Adrenal gland (tissue), 12 donors: ENCODE measurements around the gene ANKIB1. TPM values are rescaled to one million over a fixed set of nuclear protein-coding genes. Genes with fewer than 3 reads are reported as not detected.

Experiments used
- DNase-seq, 7 donors: peaks; one replicate each; pipeline ENCODE4 v3.0.0-alpha.2; 2019 to 2020
- H3K27ac ChIP-seq, 5 donors: fragments of 200-600 bp; sonication (generic) in 4 of 5; 1 replicate in 3 of 5; 2 replicates in 2 of 5; pipeline versions ENCODE4 v1.5.1 to v1.8.0; 2016 to 2020; ENCODE audit warnings: mild to moderate bottlenecking in 1 of 5
- H3K27me3 ChIP-seq: fragments of 200-600 bp; 2 replicates; pipeline ENCODE4 v1.8.0; 2021
- H3K36me3 ChIP-seq, 2 donors: fragments of 200-600 bp; replicated peaks in 1 of 2; 1 replicate in 1 of 2; 2 replicates in 1 of 2; pipeline versions ENCODE4 v1.5.1 to v1.8.0; 2018 to 2022
- H3K4me1 ChIP-seq, 2 donors: fragments of 200-600 bp; replicated peaks in 1 of 2; 1 replicate in 1 of 2; 2 replicates in 1 of 2; pipeline versions ENCODE4 v1.5.1 to v1.8.0; 2018 to 2021
- H3K4me3 ChIP-seq, 4 donors: fragments of 200-600 bp; sonication (generic) in 3 of 4; one replicate each; pipeline ENCODE4 v1.5.1; 2016 to 2018
- H3K9me3 ChIP-seq, 3 donors: fragments of 200-600 bp; sonication (generic) in 1 of 3; replicated peaks in 1 of 3; 1 replicate in 2 of 3; 2 replicates in 1 of 3; pipeline versions ENCODE4 v1.5.1 to v1.8.0; 2016 to 2021
- POLR2A ChIP-seq, 2 donors: fragments of 450-650 bp; IDR thresholded peaks; one replicate each; pipeline ENCODE4 v1.6.1; 2017; ENCODE audit warnings: antibody characterized with exemption in 2 of 2, mild to moderate bottlenecking in 2 of 2, moderate library complexity in 1 of 2
- WGBS, 4 donors: extraction: QIAGEN DNeasy Blood & Tissue Kit in 2 of 4; methylation state at CpG; one replicate each; pipeline versions ENCODE4 v1.1.5 to v1.1.7; 2013 to 2017; 5-methylcytosine and 5-hydroxymethylcytosine counted together
- intact Hi-C, 2 donors: fragments of 100-400 bp; cut with DNase I; formaldehyde crosslinking; loops; one replicate each; pipeline versions ENCODE4 v1.14.1 to v1.15.0; 2022 to 2023
- polyA plus RNA-seq, 3 donors: library from polyadenylated mRNA; stranded (reverse); fragments of 200-250 nt in 2 of 3; fragments of 350-450 nt in 1 of 3; fragmentation: Illumina TruSeq in 1 of 3; extraction: RNeasy Lipid Tissue Mini Kit (QIAGEN cat#74804) in 1 of 3; gene quantifications; one replicate each; pipeline ENCODE4 v1.2.3, GENCODE V29; 2013 to 2014
- total RNA-seq, 9 donors: library from RNA; depleted of rRNA in 4 of 9; stranded (reverse); fragments of >200 nt in 4 of 9; fragments of 120-200 nt in 1 of 9; fragmentation: NEBNext Ultra II Directional in 1 of 9; extraction: Animal tissue kit (Norgen Biotek cat#: 25700) in 1 of 9; gene quantifications; one replicate each; pipeline versions ENCODE4 v1.1.0 to v1.2.4, GENCODE V29; 2013 to 2023
- TF ChIP-seq, protein P1 (sequence below), 6 experiments: fragments of 450-650 bp in 4 of 6; fragments of 200-600 bp in 2 of 6; sonication (generic) in 1 of 6; IDR thresholded peaks; 1 replicate in 5 of 6; 2 replicates in 1 of 6; pipeline versions ENCODE4 v1.5.1 to v1.8.0; 2016 to 2021; ENCODE audit warnings: antibody characterized with exemption in 6 of 6, mild to moderate bottlenecking in 2 of 6, moderate library complexity in 1 of 6
- donor health status: healthy with polysubstance abuse.
- donor health status: Bipolar disorder and iron deficiency.
- donor health status: DM: yes; HTN: yes; CAD: no.
- donor health status: DM: no; HTN: no; CAD: no.
- donor health status: DM: no; HTN: no; CAD: no.
- donor health status: DM: yes; HTN: yes; CAD: no.

The ANKIB1 gene
- total and polyA plus RNA-seq, 12 donors, result 10.3 to 57.0 (median 42.9) TPM

DNA sequence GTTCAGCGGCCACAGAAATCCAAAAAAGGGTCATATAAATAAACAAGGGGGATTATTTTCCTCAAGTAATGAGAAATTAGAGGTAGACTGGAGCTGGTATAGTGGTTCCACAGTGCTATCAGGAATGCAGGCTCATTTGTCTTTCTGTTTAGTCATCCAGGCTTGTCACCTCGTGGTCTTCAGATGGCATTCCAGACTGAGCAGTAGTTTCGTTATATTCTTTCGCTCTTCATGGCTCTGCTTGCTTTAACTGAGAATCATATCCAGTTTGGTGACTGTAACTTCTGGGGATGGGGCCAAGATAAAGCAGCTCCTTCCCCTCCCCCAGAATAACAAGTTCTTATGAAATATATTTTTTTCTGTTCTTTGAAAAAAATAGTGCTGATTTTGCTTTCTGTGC is 9.5 kb downstream of the ANKIB1 start:
- intact Hi-C loops, result no loop called here
- H3K36me3 ChIP-seq, result no peaks in the 10 kb centered on the region
- peak overlapping the region in 1 of 4 donors; percentile 11 for H3K4me3 ChIP-seq
- peak in 6 of 7 donors; percentile 40 to 65 (median 53) for DNase-seq
- no peaks in the 10 kb centered on the region for H3K27me3 ChIP-seq
- H3K9me3 ChIP-seq, result no peaks in the 10 kb centered on the region
- H3K27ac ChIP-seq, result peak overlapping the region in 4 of 5 donors; percentile 24 to 56 (median 29)
- H3K4me1 ChIP-seq, result peaks cover 0 to 11% of the 10 kb centered on the region in 2 donors
- no peak for TF ChIP-seq POLR2A (IDR thresholded peaks at IDR 0.05)
- TF ChIP-seq, protein P1, sequence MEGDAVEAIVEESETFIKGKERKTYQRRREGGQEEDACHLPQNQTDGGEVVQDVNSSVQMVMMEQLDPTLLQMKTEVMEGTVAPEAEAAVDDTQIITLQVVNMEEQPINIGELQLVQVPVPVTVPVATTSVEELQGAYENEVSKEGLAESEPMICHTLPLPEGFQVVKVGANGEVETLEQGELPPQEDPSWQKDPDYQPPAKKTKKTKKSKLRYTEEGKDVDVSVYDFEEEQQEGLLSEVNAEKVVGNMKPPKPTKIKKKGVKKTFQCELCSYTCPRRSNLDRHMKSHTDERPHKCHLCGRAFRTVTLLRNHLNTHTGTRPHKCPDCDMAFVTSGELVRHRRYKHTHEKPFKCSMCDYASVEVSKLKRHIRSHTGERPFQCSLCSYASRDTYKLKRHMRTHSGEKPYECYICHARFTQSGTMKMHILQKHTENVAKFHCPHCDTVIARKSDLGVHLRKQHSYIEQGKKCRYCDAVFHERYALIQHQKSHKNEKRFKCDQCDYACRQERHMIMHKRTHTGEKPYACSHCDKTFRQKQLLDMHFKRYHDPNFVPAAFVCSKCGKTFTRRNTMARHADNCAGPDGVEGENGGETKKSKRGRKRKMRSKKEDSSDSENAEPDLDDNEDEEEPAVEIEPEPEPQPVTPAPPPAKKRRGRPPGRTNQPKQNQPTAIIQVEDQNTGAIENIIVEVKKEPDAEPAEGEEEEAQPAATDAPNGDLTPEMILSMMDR (IDR thresholded peaks at IDR 0.05), result no peak
- 57 to 68% (median 60%) methylated on average over 4 of the region's 4 CpGs for WGBS, 4 donors

- Histone ChIP-seq H3K9me3 (peaks cover 0 to 4% (median 0%) of the 10 kb centered on the region in 3 donors), H3K27ac (no peak overlapping the region), H3K27me3 (no peaks in the 10 kb centered on the region), H3K36me3 (no peaks in the 10 kb centered on the region), H3K4me3 (no peak overlapping the region), H3K4me1 (peaks cover 0 to 3% of the 10 kb centered on the region in 2 donors)
- TF ChIP-seq, protein P1 (IDR thresholded peaks at IDR 0.05), result no peak
- TF ChIP-seq POLR2A (IDR thresholded peaks at IDR 0.05), result no peak
- intact Hi-C loops, result no loop called here
- no peak for DNase-seq
- 98 to 100% (median 99%) methylated on average over 3 to 4 of the region's 4 CpGs for WGBS, 4 donors
Measured at GRCh38 chr7:92259062-92259461, 13.3 kb downstream of the ANKIB1 start.

DNA sequence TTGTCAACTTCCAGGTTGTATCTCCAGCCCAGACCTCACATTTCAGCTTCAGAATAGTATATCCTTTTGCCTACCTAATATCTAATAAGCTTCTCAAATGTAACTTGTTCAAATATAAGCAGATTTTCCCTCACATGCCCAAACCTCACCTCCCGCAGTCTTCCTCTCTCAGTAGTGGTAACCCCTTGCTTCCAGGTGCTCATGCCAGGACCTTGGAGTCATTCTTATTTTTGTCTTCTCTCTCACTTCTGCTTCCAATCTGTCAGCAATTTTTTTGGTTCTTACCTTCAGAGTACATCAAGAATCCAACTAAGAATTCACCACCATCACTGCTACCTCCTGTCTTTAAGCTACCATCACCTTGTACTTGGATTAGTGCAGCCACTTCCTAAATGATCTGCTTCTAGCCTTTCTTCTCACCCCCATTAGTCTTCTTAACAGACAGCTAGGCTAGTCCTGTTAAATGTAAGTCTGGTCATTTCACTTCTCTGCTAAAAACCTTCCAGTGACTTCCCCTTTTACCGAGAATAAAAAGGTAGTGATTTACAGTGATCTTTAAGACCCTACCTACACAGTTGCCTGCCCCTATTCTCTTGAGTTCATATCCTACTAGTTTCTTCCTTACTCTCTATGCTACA is 14.0 kb downstream of the ANKIB1 start:
- no peak for DNase-seq
- Histone ChIP-seq H3K9me3 (peaks cover 0 to 4% (median 0%) of the 10 kb centered on the region in 3 donors), H3K36me3 (no peaks in the 10 kb centered on the region), H3K27ac (no peak overlapping the region), H3K4me1 (peaks cover 0 to 3% of the 10 kb centered on the region in 2 donors), H3K4me3 (no peak overlapping the region), H3K27me3 (no peaks in the 10 kb centered on the region)
- intact Hi-C loops, result no loop called here
- no peak for TF ChIP-seq POLR2A (IDR thresholded peaks at IDR 0.05)
- TF ChIP-seq, protein P1 (IDR thresholded peaks at IDR 0.05), result no peak
- WGBS, 4 donors, result 85 to 92% (median 90%) methylated on average over 2 of the region's 2 CpGs

DNA sequence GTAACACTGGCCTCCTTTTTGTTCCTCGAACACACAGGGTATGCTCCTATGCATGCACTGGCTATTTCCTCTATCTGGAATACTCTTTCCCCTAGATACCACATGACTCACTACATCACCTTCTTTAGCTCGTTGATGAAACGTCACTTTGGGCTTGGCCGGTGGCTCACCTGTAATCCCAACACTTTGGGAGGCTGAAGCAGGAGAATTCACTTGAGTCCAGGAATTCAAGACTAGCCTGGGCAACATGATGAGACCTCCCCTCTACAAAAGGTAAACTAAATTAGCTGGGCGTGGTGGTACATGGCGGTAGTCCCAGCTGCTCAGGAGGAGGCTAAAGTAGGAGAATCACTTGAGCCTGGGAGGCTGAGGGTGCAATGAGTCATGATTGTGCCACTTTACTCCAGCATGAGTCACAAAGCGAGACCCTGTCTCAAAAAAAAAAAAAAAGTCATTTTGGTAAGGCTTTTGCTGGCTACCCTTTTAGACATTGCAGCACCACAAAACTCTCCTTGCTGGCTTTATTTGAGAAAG is 14.5 kb downstream of the ANKIB1 start:
- intact Hi-C loops, result no loop called here
- TF ChIP-seq, protein P1 (IDR thresholded peaks at IDR 0.05), result no peak
- no peak for TF ChIP-seq POLR2A (IDR thresholded peaks at IDR 0.05)
- WGBS, 4 donors, result 83 to 90% (median 88%) methylated on average over 7 of the region's 7 CpGs
- Histone ChIP-seq H3K36me3 (no peaks in the 10 kb centered on the region), H3K4me3 (no peak overlapping the region), H3K27me3 (no peaks in the 10 kb centered on the region), H3K4me1 (peaks cover 0 to 3% of the 10 kb centered on the region in 2 donors), H3K27ac (no peak overlapping the region), H3K9me3 (peaks cover 0 to 4% (median 0%) of the 10 kb centered on the region in 3 donors)
- DNase-seq, result no peak
